A172 (cell line): Measurements from ENCODE around the gene LCN6. TPM values are rescaled to one million over a fixed set of nuclear protein-coding genes. Genes with fewer than 3 reads are reported as not detected.

Experiments used
- DNase-seq: peaks from one replicate; pipeline ENCODE4 v3.0.0-alpha.2; 2015; ENCODE audit warnings: low spot score
- total RNA-seq: library from RNA; depleted of rRNA; stranded (reverse); fragments of >200 nt; shearing (Covaris generic); gene quantifications from 2 replicates; pipeline ENCODE4 v1.2.3, GENCODE V29; 2014

Gene LCN6
- total RNA-seq, 1 experiment from 2014 or later = not detected

DNA sequence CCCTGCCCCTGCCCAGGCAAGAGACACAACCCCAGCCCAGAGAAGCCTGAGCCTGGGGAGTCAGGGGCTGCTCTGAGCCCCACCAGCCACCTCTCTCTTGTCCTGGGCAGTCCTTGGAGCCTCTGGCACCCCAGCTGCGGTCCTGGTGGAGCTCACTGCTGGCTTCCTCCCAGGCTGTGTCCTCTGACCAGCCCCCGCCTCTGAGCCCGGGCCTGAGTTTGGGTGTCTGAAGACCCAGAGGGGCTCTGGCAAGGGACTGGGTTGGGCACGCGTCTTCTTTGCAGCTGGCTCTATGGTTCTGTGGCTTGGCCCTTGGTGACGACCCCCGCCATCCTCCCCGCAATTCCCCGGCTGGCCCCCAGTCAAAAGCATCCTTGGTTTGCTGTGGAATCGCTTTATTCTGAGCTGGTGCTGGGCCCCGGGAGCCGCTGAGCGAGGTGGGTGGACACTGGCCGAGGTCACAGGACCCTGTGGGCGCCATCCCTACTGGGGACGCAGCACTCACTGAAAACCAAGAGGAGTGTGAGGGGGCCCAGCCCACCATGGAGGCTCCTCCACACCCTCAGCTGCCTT lies 4.6 kb downstream of the LCN6 start:
- no peak for DNase-seq

DNA sequence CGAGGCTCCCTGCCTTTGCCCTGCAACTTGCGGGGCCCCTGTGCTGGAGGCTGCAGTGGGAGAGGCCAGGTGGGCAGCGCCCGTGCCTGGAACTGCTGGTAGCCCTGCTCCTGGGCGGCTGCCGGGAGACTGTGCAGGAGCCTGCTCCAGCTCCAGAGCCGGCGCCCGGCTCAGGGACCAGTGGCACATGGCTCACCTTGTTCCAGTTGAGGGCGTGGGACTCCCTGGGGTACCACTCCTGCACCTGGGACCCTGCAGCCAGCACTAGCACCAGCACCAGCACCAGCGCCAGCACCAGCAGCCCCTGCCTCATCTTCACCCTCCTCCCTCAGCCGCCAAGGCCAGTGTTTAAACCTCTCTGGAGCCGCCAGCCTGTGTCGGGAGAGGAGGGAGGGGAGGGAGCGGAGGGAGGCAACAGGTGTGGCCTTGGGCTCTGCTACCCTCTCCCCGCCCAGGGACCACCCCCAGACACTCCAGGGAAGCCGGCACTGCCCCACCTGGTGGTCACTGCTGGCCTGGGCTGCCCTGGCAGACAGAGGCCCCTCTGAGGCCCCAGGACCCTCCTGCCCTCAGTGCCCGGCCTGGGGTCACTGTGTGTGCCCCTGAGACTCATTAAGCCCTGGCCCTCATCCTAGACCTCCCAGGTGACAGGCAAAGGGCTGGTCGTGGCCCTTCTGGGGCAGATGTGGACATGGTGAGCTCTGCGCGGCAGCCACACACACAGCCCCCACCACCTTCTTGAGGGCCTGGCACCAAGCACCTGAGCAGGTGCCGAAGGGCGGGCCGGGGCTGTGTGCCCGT lies 5.5 kb downstream of the LCN6 start, which contains the start of gene LCN10:
TSS of gene LCN10 (minus strand) at position 350 of the 801 bp plus-strand sequence. CDS start at position 313, 37 bp downstream.
- no peak for DNase-seq

DNA sequence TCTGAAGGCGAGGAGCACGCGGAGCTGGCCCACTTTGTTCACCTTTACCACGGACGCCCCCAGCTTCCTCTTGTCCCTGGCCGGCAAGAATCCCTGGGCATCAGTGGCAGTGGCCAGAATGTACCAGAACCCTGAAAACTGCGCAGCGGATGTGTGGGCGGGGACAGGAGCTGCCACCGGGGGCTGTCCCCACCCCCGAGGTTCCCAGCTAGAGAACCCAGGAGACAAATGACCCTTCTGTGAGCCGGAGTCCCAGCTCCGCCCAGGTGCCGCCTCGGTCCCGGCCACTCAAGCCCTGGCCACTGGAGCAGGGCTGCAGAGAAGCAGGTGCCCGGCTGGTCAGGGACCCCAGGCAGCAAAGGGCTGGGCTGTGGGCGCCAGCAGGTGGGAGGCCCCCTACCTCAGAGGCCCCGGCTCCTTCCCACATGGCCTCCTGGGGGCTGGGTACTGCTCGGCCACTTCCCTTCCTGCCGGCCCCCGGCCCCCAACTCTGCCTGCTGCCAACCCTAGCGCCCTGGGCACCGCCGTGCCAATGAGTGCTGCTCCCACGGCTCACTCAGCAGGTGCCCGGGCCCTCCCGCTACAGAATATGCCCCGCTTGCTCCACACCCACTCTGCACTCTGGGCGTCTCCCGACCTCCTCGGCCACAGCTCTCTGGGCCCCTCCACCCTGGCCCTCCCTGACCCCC lies 6.3 kb downstream of the LCN6 start:
- DNase-seq = no peak

DNA sequence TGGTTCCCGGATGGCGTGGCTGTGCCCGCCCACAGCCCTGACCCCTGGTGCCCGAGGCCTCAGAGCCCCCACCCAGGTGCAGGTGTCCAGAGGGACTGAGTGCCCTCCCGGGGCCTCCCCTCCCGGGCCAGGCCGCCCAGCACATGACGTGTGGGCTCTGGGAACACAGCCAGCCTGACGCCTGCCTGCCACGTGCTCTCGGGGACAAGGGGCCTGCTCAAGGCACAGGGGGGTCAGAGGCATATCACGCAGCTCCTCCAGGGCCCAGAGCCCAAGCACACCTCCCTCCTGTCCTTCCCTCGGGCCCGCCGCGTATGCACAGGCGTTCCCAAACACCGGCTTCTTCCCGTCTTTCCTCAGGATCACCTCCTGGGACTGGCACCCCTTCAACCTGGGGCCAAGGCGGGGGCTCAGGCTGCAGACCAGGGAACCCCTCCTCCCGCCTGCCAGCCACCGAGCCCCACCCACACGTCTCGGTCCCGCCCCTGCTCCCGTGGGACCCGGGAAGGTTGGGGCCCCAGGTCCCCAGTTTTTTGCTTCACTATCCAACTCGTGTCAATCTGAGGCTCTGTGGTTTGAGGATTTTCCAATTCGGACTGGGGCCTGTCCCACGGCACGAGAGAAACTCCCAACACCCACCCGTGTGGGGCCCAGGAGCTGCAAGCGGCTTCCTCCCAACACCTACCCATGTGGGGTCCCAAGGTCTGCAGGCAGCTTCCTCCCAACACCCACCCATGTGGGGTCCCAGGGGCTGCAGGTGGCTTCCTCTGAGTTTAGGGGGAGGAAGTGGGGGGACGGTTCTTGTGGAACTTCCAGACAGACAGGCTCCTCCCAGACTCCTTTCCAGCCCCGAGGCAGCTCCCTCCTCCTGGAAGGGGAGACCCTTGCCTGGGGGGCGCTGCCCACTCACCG lies 7.1 kb downstream of the LCN6 start:
- DNase-seq = no peak

DNA sequence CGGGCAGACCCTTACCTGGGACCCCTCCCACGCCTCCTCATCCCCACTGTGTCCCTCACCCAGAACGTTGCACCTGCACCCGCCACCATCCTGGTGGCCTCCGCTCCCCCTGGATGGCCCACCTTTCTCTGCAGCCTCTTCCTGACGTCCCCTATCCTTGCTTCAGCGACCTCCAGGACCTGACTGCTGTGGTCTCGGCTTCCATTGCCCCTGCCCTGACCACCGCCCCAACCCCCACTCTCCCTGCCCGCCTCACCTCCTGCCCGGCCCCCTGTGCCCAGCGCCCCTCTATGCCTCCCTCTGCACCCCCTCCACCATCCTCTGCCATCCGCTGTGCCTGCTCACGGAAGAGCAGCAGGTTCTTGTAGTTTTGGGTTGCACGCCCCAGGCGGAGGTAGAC lies 7.8 kb downstream of the LCN6 start:
- DNase-seq = no peak

DNA sequence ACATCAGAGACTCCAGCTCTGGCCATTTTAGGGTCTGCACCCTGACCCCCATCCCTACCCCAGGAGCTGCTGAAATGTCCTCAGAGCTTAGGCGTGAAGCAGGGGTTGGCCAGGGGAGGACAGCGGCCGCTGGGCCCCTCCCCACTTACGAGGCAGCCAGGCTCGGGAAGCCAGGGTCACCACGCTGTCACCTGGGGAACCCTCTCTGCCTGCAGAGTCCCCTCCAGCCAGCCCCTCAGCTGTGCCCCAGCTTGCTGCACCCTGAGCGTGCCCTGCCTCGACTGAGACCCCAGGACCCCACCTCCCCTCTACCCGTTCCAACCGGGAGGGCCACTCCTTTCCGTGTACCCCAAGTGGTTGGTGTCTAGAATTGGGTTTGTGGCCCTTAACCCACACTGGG lies 8.3 kb downstream of the LCN6 start:
- no peak for DNase-seq

DNA sequence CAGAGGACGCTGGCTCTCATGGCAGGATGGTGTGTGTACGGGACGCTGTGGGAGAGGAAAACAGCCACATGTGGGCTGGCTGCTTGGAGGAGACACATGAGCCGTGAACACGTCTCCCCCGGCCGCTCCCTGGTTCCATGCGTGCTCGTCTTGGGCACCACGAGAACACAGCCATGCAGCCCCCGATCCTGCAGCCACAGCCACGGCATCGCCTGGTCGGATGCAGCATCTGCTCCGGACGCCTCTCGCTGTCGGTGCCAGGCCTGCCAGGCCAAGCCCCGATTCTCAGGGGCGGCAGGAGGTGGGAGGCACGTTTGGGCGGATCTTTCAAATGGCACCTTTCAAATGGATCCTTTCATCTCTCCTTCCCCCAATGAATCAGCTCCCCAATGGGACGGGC lies 8.8 kb downstream of the LCN6 start:
- DNase-seq = no peak

DNA sequence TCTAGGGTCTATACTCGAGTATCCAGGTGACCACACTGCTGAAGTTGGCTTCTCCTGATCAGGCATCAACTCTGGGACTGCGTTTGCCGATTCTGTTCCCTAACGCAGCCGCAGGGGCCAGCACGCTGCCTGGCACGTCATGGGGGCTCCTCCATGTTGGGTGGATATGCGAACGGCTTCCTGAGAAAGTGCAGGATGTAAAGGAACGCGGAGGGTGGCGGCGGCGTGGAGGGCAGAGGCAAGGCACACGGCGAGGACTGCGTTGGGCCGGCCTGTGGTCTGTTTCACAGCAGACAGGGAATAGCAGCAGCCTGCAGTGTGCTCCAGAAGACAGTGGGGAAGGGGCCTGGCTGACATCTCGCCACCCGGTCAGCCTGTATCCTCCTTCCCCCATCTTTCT lies 9.4 kb downstream of the LCN6 start:
- no peak for DNase-seq

DNA sequence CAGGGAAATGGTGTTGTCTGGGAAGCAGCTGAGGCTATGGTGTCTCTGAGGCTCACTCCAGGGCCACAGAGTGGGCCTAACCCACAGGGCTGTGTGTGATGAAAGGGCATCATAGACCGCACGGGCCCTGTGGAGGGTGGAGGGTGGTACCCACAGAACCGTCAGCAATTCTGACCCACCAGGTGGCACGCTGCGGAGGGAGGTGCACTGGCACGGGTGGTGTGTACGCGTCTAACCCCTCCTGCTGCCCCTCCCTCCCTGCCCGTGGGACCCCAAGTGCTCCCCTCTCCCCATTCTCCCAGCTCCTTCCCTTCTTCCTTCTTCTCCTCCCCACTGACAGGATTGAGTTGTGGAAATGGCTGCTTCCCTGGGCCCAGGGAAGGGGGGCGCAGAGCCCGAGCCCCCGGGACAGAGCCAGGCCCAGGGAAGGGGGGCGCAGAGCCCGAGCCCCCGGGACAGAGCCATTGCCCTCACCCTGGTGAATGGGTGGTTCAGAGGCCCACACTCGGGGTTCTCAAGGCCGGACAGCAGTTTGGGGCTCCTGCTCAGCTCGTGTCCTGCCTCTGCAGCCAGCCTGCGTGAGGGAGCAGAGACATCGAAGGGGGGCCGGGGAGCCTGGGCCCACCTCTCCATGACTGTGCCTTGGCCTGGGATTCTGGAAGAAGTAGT lies 12.4 kb downstream of the LCN6 start:
- DNase-seq = no peak

DNA sequence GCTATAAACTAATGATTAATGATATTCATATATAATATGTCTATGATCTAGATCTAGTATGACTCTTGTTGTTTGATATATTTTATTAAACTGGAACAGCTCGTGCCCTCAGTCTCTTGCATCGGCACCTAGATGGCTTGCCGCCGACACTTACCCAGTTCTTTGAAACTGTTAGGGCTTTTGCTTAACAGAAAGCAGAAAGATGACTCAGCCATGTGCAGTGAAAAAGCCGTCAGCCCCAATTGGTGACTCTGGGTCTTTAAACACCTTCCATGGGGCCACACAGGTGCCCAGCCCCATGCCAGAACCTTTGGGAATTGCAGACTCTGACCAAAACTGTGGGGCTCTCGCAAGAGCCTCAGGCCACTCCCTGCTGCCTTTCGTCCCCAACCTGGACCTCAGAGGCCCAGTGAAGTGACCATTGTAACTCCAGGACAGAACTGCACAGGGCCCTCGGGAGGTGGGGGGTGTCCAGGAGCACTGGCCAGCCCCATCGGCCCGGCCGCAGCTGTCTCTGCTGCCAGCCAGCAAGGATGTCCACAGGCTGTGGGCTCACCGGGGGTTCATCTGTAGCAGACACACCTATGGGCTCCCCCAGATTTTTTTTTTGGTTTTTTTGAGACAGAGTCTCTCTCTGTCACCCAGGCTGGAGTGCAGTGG lies 13.4 kb downstream of the LCN6 start:
- no peak for DNase-seq

DNA sequence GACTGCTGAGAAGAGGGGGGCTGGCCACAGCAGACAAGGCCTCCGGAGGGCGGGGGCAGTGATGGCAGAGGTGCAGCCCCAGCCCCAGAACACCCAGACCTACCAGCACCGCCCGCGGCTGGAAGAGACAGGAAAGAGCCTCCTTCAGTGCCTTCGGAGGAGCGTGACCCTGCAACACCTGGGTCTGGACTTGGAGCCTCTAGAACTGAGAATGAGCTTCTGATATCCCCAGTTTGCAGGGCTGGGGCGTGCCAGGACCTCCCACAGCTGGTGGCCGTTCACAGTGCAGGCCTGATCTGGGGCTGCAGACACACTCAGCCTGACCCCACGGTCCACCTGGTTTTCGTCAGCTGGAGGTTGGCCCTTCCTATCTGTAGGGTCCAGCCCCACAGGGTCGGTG lies 14.7 kb downstream of the LCN6 start:
- DNase-seq = no peak

DNA sequence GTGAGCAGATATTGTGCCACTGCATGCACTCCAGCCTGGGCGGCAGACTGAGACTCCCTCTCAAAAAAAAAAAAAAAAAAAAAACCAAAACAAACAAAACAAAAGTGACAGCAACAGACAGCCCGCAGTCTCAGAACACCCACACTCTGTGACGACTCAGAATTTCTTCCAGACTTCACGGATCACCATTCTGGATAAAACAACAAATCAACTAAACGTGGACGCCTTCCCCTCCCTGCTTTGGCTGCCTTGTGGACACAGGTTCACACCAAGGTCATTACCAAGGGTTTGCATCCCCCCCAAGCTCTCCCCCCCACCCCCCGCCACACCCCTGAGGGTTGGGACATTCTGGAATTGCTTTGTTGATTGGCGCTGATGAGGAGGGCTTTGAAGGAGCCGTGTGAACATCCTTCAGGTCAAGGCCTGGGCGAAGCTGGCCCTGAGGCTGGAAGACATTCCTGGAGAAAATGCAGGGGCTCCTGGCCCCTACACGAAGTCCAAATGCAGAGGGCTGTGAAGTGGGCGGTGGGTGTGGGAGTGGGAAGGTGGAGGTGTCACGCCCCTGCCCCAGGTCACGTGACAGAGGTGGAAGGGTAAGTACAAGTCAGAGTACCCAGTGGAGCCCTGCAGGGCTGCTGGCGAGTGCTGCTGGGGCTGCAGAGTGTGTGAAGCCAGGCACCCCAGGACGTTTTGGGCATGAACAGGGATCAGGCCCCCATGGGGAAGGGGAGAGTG lies 15.7 kb downstream of the LCN6 start:
- no peak for DNase-seq

DNA sequence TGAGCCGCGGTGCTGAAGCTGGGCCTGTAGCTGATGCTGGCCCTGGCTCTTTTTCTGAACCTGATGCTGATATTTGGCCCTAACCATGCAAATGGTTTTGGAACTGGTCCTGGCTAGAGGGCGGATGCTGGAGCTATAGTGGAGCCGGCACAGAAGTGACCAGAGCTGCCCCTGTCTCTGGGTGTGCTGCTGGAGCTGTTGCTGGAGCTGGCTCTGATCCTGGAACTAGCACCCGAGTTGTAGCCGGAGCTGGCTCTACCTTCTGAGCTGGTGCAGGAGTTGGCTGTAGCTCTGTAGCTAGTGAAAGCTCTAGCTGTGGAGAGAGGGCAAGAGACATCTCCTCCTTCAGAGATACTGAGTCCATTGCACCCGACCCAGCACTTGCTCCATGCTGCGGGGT lies 18.4 kb downstream of the LCN6 start:
- DNase-seq = no peak

DNA sequence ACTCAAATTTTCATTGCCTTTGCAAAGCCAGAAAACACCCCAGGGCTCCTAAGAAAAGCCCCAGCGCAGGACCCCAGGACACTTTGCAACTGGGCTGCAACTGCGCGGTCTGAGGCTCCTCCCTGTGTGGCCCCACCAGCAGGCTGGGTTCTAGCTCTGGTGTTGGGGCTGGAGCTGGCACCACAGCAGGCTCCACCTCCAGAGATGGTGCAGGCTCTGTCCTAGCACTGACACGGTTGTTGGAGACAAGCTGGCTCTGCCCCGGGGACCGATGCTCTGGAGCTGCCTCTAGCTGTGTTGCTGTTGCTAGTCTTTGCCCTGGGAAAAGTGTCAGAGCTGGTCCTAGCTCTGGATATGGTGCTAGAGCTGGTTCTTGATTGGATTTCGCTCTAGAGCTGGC lies 19.2 kb downstream of the LCN6 start:
- no peak for DNase-seq

DNA sequence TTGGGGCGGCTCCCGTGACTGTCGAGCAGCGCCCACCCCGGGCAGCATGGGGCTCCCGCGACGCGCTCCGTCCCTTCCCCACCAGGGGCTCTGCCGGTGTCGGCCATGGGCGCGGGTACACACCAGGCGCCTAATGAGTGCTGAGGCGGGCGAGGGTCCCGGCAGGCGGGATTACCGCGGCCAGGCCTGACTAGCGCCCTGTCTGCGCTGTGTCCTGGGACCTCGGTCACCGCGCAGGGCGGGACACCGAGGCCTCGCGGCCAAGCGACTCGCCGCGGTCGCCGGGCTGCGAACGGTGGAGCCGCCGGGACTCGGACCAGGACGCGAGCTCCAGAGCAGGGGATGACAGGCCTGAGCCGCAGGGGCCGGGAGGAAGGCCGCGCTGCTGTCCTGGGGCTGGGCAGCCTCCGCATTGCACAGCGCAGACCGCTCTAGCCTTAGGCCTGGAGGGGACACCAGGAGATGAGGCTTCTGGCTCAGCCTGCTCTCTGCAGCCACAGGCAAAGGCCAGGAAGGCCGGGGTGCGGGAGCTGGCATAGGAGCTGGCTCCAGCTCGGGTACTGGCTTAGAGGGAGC lies 19.7 kb downstream of the LCN6 start:
- no peak for DNase-seq

DNA sequence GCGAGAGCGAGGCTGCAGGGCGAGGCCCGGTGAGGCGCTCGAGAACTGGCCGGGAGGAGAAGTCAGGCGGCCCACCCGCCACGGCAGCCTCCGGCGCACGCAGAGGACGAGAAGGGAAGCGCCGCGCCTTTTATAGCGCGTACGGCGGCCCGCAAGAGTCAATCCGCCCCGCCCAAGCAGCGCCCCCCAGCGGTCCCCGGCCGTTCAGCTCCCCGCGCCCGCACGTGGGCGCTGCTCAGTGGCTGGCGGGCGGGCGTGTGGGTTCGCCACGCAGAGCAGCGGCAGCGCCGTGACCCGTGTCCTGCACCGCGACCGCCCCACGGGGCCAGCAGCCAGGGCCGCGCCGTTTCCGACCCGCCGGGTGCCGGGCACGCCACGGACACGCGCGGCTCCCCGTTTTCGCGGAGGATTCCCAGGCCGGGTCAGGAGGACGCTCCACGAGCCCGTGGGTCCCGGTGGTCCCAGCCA lies 20.2 kb downstream of the LCN6 start:
- peak; percentile 89 for DNase-seq

DNA sequence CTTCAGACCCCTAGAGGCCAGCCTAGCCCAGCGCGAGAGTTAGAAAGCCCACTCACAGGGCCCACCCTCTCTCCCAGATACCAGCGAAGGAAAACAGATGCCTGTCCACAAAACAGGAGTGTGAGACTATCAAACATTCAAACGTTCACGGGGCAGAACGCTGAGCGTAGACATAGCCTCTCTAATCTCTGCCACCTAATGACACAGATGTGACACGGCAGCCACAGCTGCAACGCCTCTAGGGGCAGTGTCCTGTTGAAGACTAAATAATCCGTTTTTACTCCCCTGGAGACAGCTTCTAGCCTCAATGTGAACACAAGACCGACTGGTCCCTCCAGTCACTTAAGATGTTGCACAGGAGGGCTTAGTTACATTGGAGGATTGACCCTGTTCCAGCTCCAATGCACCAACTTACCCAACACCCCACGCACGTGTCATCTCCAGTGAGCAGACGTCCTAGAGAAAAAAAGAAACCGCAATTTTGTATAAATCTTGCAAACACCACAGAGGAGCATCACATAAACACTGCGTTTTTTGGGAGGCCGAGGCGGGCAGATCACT lies 21.6 kb downstream of the LCN6 start:
- DNase-seq = peak; percentile 53

DNA sequence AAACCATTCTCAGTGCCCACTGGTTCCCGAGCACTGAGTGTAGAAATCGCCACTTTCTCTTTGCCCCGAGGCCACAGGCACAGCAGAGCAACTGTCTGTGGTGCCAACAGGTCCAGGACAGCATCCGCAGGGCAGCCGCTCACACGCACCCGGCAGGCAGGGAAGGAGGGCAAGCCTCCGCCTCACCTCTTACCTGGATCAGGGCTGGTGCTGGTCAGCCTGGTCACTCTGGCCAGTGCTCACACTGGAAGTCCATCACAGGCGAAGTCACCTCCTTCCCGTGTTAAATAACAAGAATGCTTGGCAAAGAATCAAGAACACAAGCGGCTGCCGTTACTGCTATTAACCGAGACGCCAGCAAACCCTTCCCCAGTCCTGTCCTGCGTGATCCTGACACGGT lies 22.2 kb downstream of the LCN6 start:
- no peak for DNase-seq

DNA sequence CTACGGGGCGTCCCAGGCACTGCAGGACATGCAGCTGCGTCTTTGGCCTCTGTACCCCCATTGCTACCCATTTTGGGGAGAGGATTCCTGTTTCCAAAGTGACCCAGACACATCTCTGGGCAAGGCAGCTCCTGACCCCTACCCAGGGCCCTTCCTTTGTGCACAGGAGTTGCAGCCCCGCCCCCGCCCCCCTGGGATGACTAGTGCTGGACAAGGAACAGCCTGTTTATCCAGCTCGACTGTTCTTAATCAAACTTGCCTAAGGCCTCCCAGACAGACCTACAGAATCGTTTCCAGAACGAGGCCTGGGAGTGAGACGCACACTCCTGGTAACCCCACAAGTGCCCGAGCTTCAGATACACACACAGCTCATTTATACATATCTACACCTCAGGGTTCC lies 22.7 kb downstream of the LCN6 start:
- peak; percentile 79 for DNase-seq
